ENCODE measurements around the gene HOXD10.

HOXD10 gene

GRCh38 chr2:176101216-176101830 is 15.3 kb upstream of the HOXD10 start:
- TF ChIP-seq CTCF (conservative IDR thresholded peaks at IDR 0.05; ENCODE audit: low read depth, low read length), result no peak
- DNase-seq (ENCODE audit: low read depth), result no peak
- H3K4me3 ChIP-seq (ENCODE audit: low read depth, low read length), result no peak overlapping the region

- DNase-seq (ENCODE audit: low read depth), result no peak
- H3K4me3 ChIP-seq (ENCODE audit: low read depth, low read length), result no peak overlapping the region
- no peak for TF ChIP-seq CTCF (conservative IDR thresholded peaks at IDR 0.05; ENCODE audit: low read depth, low read length)
These were observed 14.7 kb upstream of the HOXD10 start for GRCh38 chr2:176101842-176102241.

GRCh38 chr2:176102309-176102866 is 14.2 kb upstream of the HOXD10 start:
- DNase-seq (ENCODE audit: low read depth), result no peak
- TF ChIP-seq CTCF (conservative IDR thresholded peaks at IDR 0.05; ENCODE audit: low read depth, low read length), result no peak
- no peak overlapping the region for H3K4me3 ChIP-seq (ENCODE audit: low read depth, low read length)

- no peak for DNase-seq (ENCODE audit: low read depth)
- no peak for TF ChIP-seq CTCF (conservative IDR thresholded peaks at IDR 0.05; ENCODE audit: low read depth, low read length)
- no peak overlapping the region for H3K4me3 ChIP-seq (ENCODE audit: low read depth, low read length)
These were observed 13.4 kb upstream of the HOXD10 start for GRCh38 chr2:176103194-176103593.

- no peak for DNase-seq (ENCODE audit: low read depth)
- TF ChIP-seq CTCF (conservative IDR thresholded peaks at IDR 0.05; ENCODE audit: low read depth, low read length), result no peak
- no peak overlapping the region for H3K4me3 ChIP-seq (ENCODE audit: low read depth, low read length)
These were observed 12.7 kb upstream of the HOXD10 start for GRCh38 chr2:176103742-176104315.

- no peak for TF ChIP-seq CTCF (conservative IDR thresholded peaks at IDR 0.05; ENCODE audit: low read depth, low read length)
- DNase-seq (ENCODE audit: low read depth), result no peak
- H3K4me3 ChIP-seq (ENCODE audit: low read depth, low read length), result no peak overlapping the region
These were observed 12.1 kb upstream of the HOXD10 start for GRCh38 chr2:176104316-176105077.
